GM12891 (cell line): ENCODE measurements around the gene YIPF1.

Source experiments
- PAX5 ChIP-seq: IDR thresholded peaks from 2 replicates; pipeline ENCODE4 v1.6.1; 2011; ENCODE audit warnings: low read length, moderate library complexity, mild to moderate bottlenecking; ENCODE audit not compliant: insufficient read depth, severe bottlenecking
- POLR2A ChIP-seq: IDR thresholded peaks from 2 replicates; pipeline ENCODE4 v1.6.1; 2011; ENCODE audit warnings: low read depth, low read length, control low read depth
- POLR2AphosphoS5 ChIP-seq: IDR thresholded peaks from 2 replicates; pipeline ENCODE4 v1.6.1; 2011; ENCODE audit warnings: low read depth, low read length, control low read depth
- POU2F2 ChIP-seq: IDR thresholded peaks from 2 replicates; pipeline ENCODE4 v1.6.1; 2011; ENCODE audit warnings: low read depth, mild to moderate bottlenecking, control low read depth, low read length, moderate library complexity
- SPI1 ChIP-seq: IDR thresholded peaks from 2 replicates; pipeline ENCODE4 v1.6.1; 2011; ENCODE audit warnings: low read depth, low read length, control low read depth
- TAF1 ChIP-seq: IDR thresholded peaks from 2 replicates; pipeline ENCODE4 v1.6.1; 2011; ENCODE audit warnings: low read depth, low read length, control low read depth

DNA sequence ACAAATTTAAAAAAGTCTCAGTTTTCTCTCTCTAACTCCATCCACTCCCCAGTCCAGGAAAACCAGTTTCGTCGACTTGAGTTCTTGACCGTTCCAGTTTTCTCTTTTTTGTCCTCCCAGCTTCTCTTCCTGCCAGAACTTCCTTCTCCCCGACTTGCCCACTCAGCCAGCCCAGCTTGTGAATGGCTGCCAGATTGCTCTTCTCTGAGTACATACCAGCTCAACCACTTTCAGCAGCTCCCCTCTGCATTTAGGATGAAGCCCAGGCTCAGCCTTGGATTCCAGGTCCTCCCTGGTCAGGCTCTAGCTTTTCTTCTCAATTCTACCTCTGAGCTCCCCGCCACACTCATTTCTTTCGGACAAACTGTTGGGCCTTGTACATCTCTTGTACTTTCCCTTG, 5.8 kb upstream of the YIPF1 start:
- TF ChIP-seq SPI1 (no peak), POLR2AphosphoS5 (no peak), POLR2A (no peak), TAF1 (no peak), POU2F2 (no peak), PAX5 (no peak)
